Activated CD8-positive, alpha-beta memory T cell treated with anti-CD3 and anti-CD28 coated beads, Interleukin-2, amount 10 ng/mL, durations not matched to agents 7 days and 5 days (primary cell): ENCODE data around the gene SLC25A44. TPM values are rescaled to one million over a fixed set of nuclear protein-coding genes. Genes with fewer than 3 reads are reported as not detected.
A peak's percentile ranks its signal among the peaks of the same experiment; 100 is the strongest.

Experiments used
- ATAC-seq: fragments of 150-1000 bp; cut with Tn5 transposase; one replicate; pipeline ENCODE4 v1.10.0; 2021; ENCODE audit warnings: moderate library complexity
- CTCF ChIA-PET: fragments of 350-600 bp; sonication (Branson Sonifier 250); formaldehyde crosslinking; loops from one replicate; lab custom pipeline; 2021; ENCODE audit warnings: antibody characterized with exemption; lab: Charles Lee
- DNase-seq: peaks from one replicate; pipeline ENCODE4 v3.0.0-alpha.2; 2020
- H3K27ac Mint-ChIP-seq: one replicate; pipeline ENCODE4 v1.8.0; 2021; ENCODE audit warnings: mild to moderate bottlenecking, mixed read lengths
- H3K27me3 Mint-ChIP-seq: one replicate; pipeline ENCODE4 v1.8.0; 2021; ENCODE audit warnings: mixed read lengths
- H3K36me3 Mint-ChIP-seq: one replicate; pipeline ENCODE4 v1.8.0; 2021; ENCODE audit warnings: mild to moderate bottlenecking, mixed read lengths
- H3K4me1 Mint-ChIP-seq: one replicate; pipeline ENCODE4 v1.8.0; 2021; ENCODE audit warnings: mixed read lengths
- H3K4me3 Mint-ChIP-seq: one replicate; pipeline ENCODE4 v1.8.0; 2021; ENCODE audit warnings: mild to moderate bottlenecking, moderate library complexity, mixed read lengths
- H3K9me3 Mint-ChIP-seq: one replicate; pipeline ENCODE4 v1.8.0; 2022; ENCODE audit warnings: low read depth, mixed read lengths
- total RNA-seq, 2 experiments: library from RNA; stranded (reverse); gene quantifications; one replicate each; pipeline ENCODE4 v1.2.3, GENCODE V29; 2021

Gene SLC25A44
- total RNA-seq, 2 experiments from 2014 or later = 41.4 to 48.4 TPM

DNA sequence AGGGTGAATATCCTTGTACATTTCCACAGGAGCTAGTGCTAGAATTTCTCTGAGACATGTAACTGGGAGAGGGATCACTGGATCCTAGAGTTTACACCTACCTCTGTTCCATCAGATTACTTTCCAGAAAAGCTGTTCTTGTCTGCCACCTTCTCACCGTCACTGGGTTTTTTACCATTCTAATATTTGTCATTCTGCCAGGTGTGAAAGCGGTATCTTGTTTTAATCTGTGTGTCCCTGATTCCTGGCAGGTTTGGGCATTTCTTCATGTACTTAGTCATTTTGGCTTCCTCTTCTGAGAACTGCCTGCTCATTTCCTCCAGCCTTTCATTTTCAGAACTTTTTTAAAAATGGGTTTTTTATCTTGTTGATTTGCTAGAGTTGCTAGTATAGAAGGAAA lies 24.0 kb downstream of the SLC25A44 start:
- no peaks in the 10 kb centered on the region for H3K27me3 Mint-ChIP-seq
- DNase-seq (peak; percentile 72), ATAC-seq (peak; percentile 41)
- H3K36me3 Mint-ChIP-seq = peaks cover 48% of the 10 kb centered on the region
- H3K4me1 Mint-ChIP-seq = peaks cover 66% of the 10 kb centered on the region
- peak overlapping the region; percentile 57 for H3K4me3 Mint-ChIP-seq
- peak overlapping the region; percentile 96 for H3K27ac Mint-ChIP-seq
- no peaks in the 10 kb centered on the region for H3K9me3 Mint-ChIP-seq
- CTCF ChIA-PET = interaction anchor here (0.7 to 2.4 kb wide), 4 partner anchors 10 to 77 kb away, joined by 3 to 18 read pairs (median 4); no protein-coding TSS in a partner anchor

DNA sequence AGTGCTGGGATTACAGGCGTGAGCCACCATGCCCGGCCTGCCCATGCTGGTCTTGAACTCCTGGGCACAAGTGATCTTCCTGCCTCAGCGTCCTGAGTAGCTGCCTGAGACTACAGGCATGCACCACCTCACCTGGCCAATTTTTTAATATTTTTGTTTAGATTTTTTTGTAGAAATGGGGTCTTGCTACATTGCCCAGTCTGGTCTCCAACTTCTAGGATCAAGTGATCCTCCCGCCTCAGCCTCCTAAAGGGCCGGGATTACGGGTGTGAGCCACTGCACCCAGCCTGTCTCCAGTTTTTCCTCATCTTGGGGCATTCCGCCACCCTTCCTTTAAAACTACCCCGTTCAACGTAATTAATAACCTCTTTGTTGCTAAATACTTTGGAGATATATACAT lies 26.3 kb downstream of the SLC25A44 start:
- H3K27me3 Mint-ChIP-seq = no peaks in the 10 kb centered on the region
- H3K27ac Mint-ChIP-seq = peak overlapping the region; percentile 10
- H3K4me1 Mint-ChIP-seq = peaks cover 67% of the 10 kb centered on the region
- ATAC-seq (no peak), DNase-seq (no peak)
- H3K36me3 Mint-ChIP-seq = peaks cover 48% of the 10 kb centered on the region
- no peak overlapping the region for H3K4me3 Mint-ChIP-seq
- no peaks in the 10 kb centered on the region for H3K9me3 Mint-ChIP-seq
- CTCF ChIA-PET = interaction anchor here (1.6 to 2.7 kb wide), 2 partner anchors 74 to 78 kb away, joined by 5 to 8 read pairs; no protein-coding TSS in a partner anchor

DNA sequence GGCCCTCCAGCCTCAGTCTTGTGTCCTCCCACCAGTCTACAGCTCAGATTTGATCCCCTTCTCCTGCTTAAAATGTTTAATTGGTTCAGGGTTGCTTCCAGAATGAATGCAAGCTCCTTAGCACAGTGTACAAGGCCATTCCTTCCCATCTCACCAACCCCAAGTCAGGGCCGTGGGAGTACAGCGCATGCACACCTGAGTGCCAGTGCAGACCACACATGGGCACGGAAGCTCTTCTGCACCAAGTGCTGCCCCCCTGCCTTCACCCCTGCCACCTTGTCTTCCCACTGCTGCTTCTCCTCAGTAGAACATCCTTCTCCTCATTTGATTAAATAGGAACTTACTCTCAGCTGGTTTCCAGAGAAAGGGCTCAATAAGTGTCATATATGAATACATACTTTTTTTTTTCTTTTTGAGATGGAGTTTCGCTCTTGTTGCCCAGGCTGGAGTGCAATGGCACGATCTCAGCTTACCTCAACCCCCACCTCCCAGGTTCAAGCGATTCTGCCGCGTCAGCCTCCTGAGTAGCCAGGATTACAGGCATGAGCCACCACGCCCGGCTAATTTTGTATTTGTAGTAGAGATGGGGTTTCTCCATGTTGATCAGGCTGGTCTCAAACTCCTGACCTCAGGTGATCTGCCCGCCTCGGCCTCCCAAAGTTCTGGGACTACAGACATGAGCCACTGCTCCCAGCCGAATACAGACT lies 28.2 kb downstream of the SLC25A44 start:
- CTCF ChIA-PET = interaction anchor here (1.0 to 5.8 kb wide), 3 partner anchors 9 to 115 kb away, joined by 3 to 62 read pairs (median 8); partner anchors contain the start of gene PMF1
- no peak for DNase-seq
- H3K27ac Mint-ChIP-seq = peak overlapping the region; percentile 81
- H3K4me3 Mint-ChIP-seq = no peak overlapping the region
- H3K9me3 Mint-ChIP-seq = no peaks in the 10 kb centered on the region
- H3K36me3 Mint-ChIP-seq = peaks cover 56% of the 10 kb centered on the region
- peaks cover 76% of the 10 kb centered on the region for H3K4me1 Mint-ChIP-seq
- no peak for ATAC-seq
- no peaks in the 10 kb centered on the region for H3K27me3 Mint-ChIP-seq

DNA sequence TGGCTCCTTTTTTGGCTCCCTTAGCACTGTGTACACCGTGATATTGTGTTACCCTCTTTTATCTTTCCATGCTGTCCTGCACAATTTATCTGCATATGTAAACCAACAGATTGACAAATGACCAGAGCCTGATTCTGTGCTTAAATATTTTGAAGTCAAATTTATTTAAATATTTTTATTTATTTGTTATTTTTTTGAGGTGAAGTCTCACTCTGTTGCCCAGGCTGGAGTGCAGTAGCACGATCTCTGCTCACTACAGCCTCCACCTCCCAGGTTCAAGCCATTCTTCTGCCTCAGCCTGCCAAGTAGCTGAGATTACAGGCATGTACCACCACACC lies 31.7 kb downstream of the SLC25A44 start:
- Mint-ChIP-seq H3K4me3 (peak overlapping the region; percentile 45), H3K36me3 (peaks cover 56% of the 10 kb centered on the region), H3K27ac (peak overlapping the region; percentile 96), H3K9me3 (no peaks in the 10 kb centered on the region), H3K27me3 (no peaks in the 10 kb centered on the region), H3K4me1 (peaks cover 68% of the 10 kb centered on the region)
- ATAC-seq (no peak), DNase-seq (no peak)
- CTCF ChIA-PET = interaction anchor here (0.7 to 9.1 kb wide), 31 partner anchors 7 to 183 kb away, joined by 3 to 267 read pairs (median 7); partner anchors contain the start of genes LMNA, PAQR6, PMF1 and SEMA4A

DNA sequence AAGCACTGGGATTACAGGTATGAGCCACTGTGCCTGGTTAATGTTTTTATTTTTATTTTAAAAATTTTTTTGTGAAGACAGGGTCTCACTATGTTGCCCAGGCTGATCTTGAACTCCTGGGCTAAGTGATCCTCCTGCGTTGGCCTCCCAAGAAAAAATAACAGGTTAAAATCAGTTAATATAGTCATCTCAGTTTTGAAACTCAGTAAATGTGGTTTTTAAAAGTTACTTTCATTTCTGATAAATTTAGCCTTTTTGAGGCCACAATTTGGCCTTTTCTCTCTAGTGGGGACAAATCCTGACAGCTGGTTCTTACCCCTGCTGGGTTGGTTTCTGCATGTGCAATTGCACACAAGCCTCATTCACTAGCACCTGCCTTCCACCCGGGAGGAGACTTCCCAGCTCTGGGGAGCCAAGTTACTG lies 32.2 kb downstream of the SLC25A44 start:
- Mint-ChIP-seq H3K27ac (peak overlapping the region; percentile 96), H3K9me3 (no peaks in the 10 kb centered on the region), H3K36me3 (peaks cover 53% of the 10 kb centered on the region), H3K4me3 (peak overlapping the region; percentile 38), H3K27me3 (no peaks in the 10 kb centered on the region), H3K4me1 (peaks cover 64% of the 10 kb centered on the region)
- DNase-seq = peak; percentile 66
- CTCF ChIA-PET = interaction anchor here (0.8 to 9.1 kb wide), 20 partner anchors 8 to 182 kb away, joined by 3 to 267 read pairs (median 14); partner anchors contain the start of genes GLMP, LMNA, PAQR6 and PMF1
- ATAC-seq = peak; percentile 25

DNA sequence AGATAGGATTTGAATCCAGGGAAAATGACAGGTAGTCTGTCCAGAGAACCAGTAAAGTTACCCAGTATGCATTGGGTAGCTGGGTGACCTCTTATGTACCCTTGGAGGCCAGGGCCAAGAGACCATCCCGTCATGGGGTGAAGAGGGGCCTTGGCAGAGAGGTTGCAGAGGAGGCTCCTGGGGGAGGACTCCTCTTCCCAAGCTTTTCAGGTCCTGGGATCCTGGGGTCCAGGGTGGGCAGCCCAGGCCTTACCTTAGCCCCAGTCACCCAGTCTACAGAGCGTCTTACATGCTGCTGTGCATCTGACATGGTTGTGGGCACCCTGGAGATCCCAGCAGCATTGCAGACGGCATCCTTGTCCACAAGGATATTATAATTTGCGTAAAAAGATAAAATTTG lies 32.9 kb downstream of the SLC25A44 start:
- H3K27ac Mint-ChIP-seq = peak overlapping the region; percentile 96
- no peak for ATAC-seq
- H3K9me3 Mint-ChIP-seq = no peaks in the 10 kb centered on the region
- no peaks in the 10 kb centered on the region for H3K27me3 Mint-ChIP-seq
- H3K36me3 Mint-ChIP-seq = peaks cover 46% of the 10 kb centered on the region
- CTCF ChIA-PET = interaction anchor here (0.8 to 9.1 kb wide), 15 partner anchors 9 to 182 kb away, joined by 3 to 267 read pairs (median 18); partner anchors contain the start of genes GLMP, PAQR6, PMF1 and SEMA4A
- DNase-seq = no peak
- H3K4me3 Mint-ChIP-seq = peak overlapping the region; percentile 38
- H3K4me1 Mint-ChIP-seq = peaks cover 58% of the 10 kb centered on the region

DNA sequence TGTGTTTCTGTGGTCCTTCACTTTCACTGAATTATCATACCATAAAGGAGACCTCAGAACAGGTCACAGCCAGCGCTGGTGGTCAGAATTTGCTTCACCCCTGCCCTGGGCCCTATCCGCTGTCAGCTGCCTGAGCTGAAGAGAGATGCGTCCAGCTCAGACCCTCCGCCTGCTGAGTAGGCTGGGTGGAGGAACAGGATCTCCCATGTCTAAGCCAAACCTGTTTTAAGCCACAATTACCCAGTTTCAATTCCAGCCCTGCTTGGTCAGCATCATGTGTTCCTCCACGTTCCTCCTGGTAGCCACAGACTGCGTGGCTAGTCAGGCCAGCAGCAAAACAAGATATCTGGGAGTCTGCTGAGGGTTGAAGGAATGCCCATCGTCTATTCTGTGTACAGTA lies 34.6 kb downstream of the SLC25A44 start:
- peak overlapping the region; percentile 12 for H3K27ac Mint-ChIP-seq
- CTCF ChIA-PET = interaction anchor here (0.9 to 9.1 kb wide), 4 partner anchors 10 to 81 kb away, joined by 3 to 267 read pairs (median 10); partner anchors contain the start of genes PMF1, SEMA4A and SLC25A44

DNA sequence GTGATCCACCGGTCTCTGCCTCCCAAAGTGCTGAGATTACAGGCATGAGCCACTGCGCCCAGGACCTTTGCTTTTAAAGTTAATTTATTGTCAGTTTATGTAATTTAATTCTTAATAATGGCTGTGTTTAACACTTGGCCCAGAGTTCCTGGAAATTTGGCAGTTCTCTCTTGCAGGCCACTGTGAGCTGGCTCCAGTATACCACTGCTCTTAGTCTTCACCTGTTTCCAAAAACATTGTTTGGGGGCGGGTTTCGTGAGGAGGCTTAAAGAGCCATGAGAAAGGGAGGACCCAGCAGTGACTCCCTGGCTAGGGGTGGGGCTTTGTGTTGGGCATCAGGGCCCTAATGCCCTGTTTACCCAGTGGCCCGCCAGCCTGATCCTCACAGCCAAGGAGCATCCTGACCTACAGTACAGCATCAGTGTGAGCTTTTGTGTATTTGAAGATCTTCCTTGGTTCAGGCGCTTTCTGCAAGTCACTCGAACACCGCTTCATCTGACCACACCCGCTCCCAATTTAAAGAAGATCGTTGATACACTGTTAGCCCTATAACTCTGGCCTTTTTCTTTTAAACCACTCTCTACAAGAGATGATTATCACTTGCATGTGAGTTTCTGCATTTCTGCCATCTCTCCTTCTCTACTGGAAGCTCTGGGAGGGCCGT lies 36.0 kb downstream of the SLC25A44 start:
- DNase-seq (no peak), ATAC-seq (no peak)
- H3K27ac Mint-ChIP-seq = peak overlapping the region; percentile 26
- no peak overlapping the region for H3K4me3 Mint-ChIP-seq
- CTCF ChIA-PET = interaction anchor here (1.0 to 9.1 kb wide), 4 partner anchors 12 to 82 kb away, joined by 3 to 267 read pairs (median 10); partner anchors contain the start of genes PMF1 and SEMA4A
- peaks cover 34% of the 10 kb centered on the region for H3K36me3 Mint-ChIP-seq
- no peaks in the 10 kb centered on the region for H3K27me3 Mint-ChIP-seq
- H3K9me3 Mint-ChIP-seq = no peaks in the 10 kb centered on the region
- peaks cover 35% of the 10 kb centered on the region for H3K4me1 Mint-ChIP-seq

More for the DNA sequence above, 34.6 kb downstream of the SLC25A44 start:
- Mint-ChIP-seq H3K4me1 (peaks cover 41% of the 10 kb centered on the region), H3K4me3 (no peak overlapping the region), H3K9me3 (no peaks in the 10 kb centered on the region), H3K36me3 (peaks cover 37% of the 10 kb centered on the region), H3K27me3 (no peaks in the 10 kb centered on the region)
- ATAC-seq = no peak
- no peak for DNase-seq

DNA sequence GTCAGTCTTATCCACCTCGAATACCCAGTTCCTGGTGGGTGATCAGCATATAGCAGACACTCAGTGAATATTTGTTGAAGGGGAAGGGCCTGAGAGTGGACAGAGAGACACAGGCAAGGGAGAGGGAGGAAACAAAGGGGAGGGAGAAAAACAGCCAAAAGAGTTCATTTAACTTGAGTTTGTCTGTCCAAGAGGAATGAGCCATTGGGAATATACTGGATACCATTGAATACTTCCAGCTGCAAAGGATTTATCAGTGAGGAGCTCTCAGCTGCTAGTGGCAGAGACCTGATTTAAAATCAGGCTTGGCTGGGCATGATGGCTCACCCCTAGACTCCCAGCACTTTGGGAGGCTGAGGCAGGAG lies 36.6 kb downstream of the SLC25A44 start:
- CTCF ChIA-PET = interaction anchor here (1.0 to 9.1 kb wide), 2 partner anchors 13 to 83 kb away, joined by 3 to 267 read pairs; partner anchors contain the start of gene SEMA4A
- H3K36me3 Mint-ChIP-seq = peaks cover 31% of the 10 kb centered on the region
- no peaks in the 10 kb centered on the region for H3K27me3 Mint-ChIP-seq
- no peak for ATAC-seq
- peak overlapping the region; percentile 26 for H3K27ac Mint-ChIP-seq
- H3K9me3 Mint-ChIP-seq = no peaks in the 10 kb centered on the region
- H3K4me1 Mint-ChIP-seq = peaks cover 30% of the 10 kb centered on the region
- no peak for DNase-seq
- no peak overlapping the region for H3K4me3 Mint-ChIP-seq

DNA sequence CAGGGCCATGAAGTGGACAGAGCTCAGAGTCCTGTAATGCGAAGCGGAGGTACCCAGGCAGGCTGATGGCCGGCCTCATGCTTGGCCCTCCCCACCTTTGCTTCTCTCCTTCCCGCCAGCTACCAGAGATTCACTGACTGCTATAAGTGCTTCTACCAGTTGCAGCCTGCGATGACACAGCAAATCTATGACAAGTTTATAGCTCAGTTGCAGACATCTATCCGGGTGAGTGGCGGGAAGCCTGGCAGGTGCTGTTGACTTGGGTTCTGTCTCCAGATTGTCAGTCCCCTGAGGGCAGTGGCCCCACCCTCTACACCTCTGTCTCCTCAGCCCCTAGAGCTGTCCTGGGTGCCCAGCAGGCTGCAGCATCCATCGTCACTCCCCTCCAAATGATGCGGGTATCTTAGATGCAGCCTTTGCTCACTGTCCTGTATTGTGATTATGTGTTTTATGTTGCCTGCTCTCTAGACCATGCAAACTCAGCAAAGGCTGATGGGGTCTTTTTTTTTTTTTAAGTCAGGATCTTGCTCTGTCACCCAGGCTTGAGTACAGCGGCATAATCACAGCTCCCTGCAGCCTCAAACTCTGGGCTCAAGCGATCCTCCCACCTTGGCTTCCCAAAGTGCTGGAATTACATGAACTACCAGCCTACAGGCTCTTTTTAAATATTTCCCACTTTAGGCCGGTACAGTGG lies 38.4 kb downstream of the SLC25A44 start:
- no peak overlapping the region for H3K4me3 Mint-ChIP-seq
- H3K36me3 Mint-ChIP-seq = peaks cover 34% of the 10 kb centered on the region
- no peak for ATAC-seq
- no peaks in the 10 kb centered on the region for H3K9me3 Mint-ChIP-seq
- H3K4me1 Mint-ChIP-seq = peaks cover 17% of the 10 kb centered on the region
- DNase-seq = no peak
- no peaks in the 10 kb centered on the region for H3K27me3 Mint-ChIP-seq
- no peak overlapping the region for H3K27ac Mint-ChIP-seq
- CTCF ChIA-PET = interaction anchor here (0.6 kb wide), 1 partner anchor 33 kb away, joined by 3 read pairs; no protein-coding TSS in a partner anchor

DNA sequence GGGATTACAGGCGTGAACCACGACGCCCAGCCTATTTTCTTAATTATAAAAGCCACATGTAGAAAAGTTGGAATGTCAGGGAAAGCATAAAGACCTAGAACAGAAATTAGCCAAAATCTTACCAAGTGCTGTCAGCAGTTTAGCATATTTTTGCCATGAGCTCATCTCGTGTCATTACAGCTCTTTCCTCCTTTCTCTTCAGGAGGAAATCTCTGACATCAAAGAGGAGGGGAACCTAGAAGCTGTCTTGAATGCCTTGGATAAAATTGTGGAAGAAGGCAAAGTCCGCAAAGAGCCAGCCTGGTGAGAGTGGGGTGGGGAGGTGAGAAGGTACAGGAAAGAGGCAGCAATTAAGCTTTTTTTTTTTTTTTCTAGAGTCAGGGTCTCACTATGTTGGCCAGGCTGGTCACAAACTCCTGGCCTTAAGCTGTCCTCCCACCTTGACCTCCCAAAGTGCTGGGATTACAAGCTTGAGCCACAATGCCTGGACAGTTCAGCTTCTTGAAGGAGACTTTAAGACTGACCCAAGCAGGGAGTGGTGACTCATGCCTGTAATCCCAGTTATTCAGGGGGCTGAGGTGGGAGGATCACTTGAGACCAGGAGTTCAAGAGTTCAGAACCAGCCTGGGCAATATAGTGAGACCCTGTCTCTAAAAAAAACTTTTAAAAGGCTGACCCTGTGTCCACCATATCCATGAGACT lies 39.7 kb downstream of the SLC25A44 start:
- no peak for DNase-seq
- Mint-ChIP-seq H3K36me3 (peaks cover 36% of the 10 kb centered on the region), H3K27ac (no peak overlapping the region), H3K27me3 (no peaks in the 10 kb centered on the region), H3K4me3 (no peak overlapping the region), H3K4me1 (peaks cover 12% of the 10 kb centered on the region), H3K9me3 (no peaks in the 10 kb centered on the region)
- ATAC-seq = no peak
- CTCF ChIA-PET = interaction anchor here (0.5 to 1.3 kb wide), 6 partner anchors 18 to 649 kb away, joined by 3 to 4 read pairs (median 3); no protein-coding TSS in a partner anchor

DNA sequence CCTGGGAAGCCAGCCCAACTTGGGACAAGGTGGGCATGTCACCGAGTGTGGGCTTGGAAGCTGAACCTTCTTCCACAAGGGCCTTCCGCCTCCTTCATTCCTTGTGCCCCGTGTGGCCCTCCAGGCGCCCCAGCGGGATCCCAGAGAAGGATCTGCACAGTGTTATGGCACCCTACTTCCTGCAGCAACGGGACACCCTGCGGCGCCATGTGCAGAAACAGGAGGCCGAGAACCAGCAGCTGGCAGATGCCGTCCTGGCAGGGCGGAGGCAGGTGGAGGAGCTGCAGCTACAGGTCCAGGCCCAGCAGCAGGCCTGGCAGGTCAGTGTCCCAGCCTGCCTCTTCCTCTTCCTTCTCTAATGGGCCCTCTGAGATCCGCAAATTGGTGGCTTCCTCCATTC lies 42.3 kb downstream of the SLC25A44 start:
- Mint-ChIP-seq H3K4me3 (no peak overlapping the region), H3K4me1 (peaks cover 1% of the 10 kb centered on the region), H3K9me3 (no peaks in the 10 kb centered on the region), H3K27me3 (no peaks in the 10 kb centered on the region), H3K27ac (no peak overlapping the region), H3K36me3 (peaks cover 29% of the 10 kb centered on the region)
- DNase-seq = no peak
- ATAC-seq = no peak
- CTCF ChIA-PET = no interaction called here
